ENCODE results near the gene PLCXD1.
"Not testable (repeated sequence)": the region's sequence is repeated elsewhere in the genome, so short reads cannot be mapped to it uniquely, and the experiment has no call there.

Gene PLCXD1

GRCh38 chrX:281166-281999 lies at the start of gene PLCXD1:
PLCXD1 (plus strand) TSS chrX:281381; CDS start chrX:284188, 2,807 bp downstream.
- peak; percentile 73 for DNase-seq

- DNase-seq: not testable (repeated sequence)
Observed at GRCh38 chrX:231637-232277, 49.4 kb upstream of the PLCXD1 start.

GRCh38 chrX:232278-232655 lies 48.9 kb upstream of the PLCXD1 start:
- not testable (repeated sequence) for DNase-seq

GRCh38 chrX:236201-236600 lies 45.0 kb upstream of the PLCXD1 start:
- not testable (repeated sequence) for DNase-seq

- DNase-seq: no peak
Observed at GRCh38 chrX:250965-251364, 30.2 kb upstream of the PLCXD1 start.

- peak; percentile 2 for DNase-seq
Observed at GRCh38 chrX:251396-252243, 29.6 kb upstream of the PLCXD1 start.

- peak; percentile 21 for DNase-seq
Observed at GRCh38 chrX:252244-252956, 28.8 kb upstream of the PLCXD1 start.

GRCh38 chrX:252957-253291 lies 28.3 kb upstream of the PLCXD1 start:
- DNase-seq: no peak

- DNase-seq: peak; percentile 16
Observed at GRCh38 chrX:253451-254297, 27.5 kb upstream of the PLCXD1 start.

GRCh38 chrX:254630-255215 lies 26.5 kb upstream of the PLCXD1 start:
- DNase-seq: peak; percentile 20

- peak; percentile 25 for DNase-seq
Observed at GRCh38 chrX:255923-256331, 25.3 kb upstream of the PLCXD1 start.

GRCh38 chrX:257054-257453 lies 24.1 kb upstream of the PLCXD1 start:
- DNase-seq: not testable (repeated sequence)

GRCh38 chrX:257681-258289 lies 23.4 kb upstream of the PLCXD1 start:
- DNase-seq: peak; percentile 25

- DNase-seq: no peak
Observed at GRCh38 chrX:258291-259040, 22.7 kb upstream of the PLCXD1 start.

GRCh38 chrX:259692-260355 lies 21.4 kb upstream of the PLCXD1 start:
- DNase-seq: no peak

- no peak for DNase-seq
Observed at GRCh38 chrX:261167-261918, 19.8 kb upstream of the PLCXD1 start.

GRCh38 chrX:261919-262352 lies 19.2 kb upstream of the PLCXD1 start:
- no peak for DNase-seq

GRCh38 chrX:262381-262909 lies 18.7 kb upstream of the PLCXD1 start:
- no peak for DNase-seq
